Activated naive CD4-positive, alpha-beta T cell treated with anti-CD3 and anti-CD28 coated beads for 36 hours (primary cell): ENCODE measurements around the gene SLCO3A1. TPM values are rescaled to one million over a fixed set of nuclear protein-coding genes. Genes with fewer than 3 reads are reported as not detected.

ENCODE experiments used
- CTCF ChIA-PET: fragments of 350-600 bp; sonication (Branson Sonifier 250); formaldehyde crosslinking; loops from one replicate; lab custom pipeline; 2021; ENCODE audit warnings: antibody characterized with exemption; lab: Charles Lee
- DNase-seq: peaks from one replicate; pipeline ENCODE4 v3.0.0-alpha.2; 2020
- H3K27ac Mint-ChIP-seq: one replicate; pipeline ENCODE4 v1.8.0; 2021; ENCODE audit warnings: mild to moderate bottlenecking, mixed read lengths
- H3K27me3 Mint-ChIP-seq: one replicate; pipeline ENCODE4 v1.8.0; 2021; ENCODE audit warnings: low read depth, mixed read lengths
- H3K36me3 Mint-ChIP-seq: one replicate; pipeline ENCODE4 v1.8.0; 2021; ENCODE audit warnings: low read depth, mixed read lengths
- H3K4me1 Mint-ChIP-seq: one replicate; pipeline ENCODE4 v1.8.0; 2021; ENCODE audit warnings: low read depth, mixed read lengths
- H3K4me3 Mint-ChIP-seq: one replicate; pipeline ENCODE4 v1.8.0; 2021; ENCODE audit warnings: mild to moderate bottlenecking, moderate library complexity, mixed read lengths
- H3K9me3 Mint-ChIP-seq: one replicate; pipeline ENCODE4 v1.8.0; 2021; ENCODE audit warnings: mixed read lengths
- intact Hi-C: fragments of 100-400 bp; cut with micrococcal nuclease; formaldehyde crosslinking; loops from one replicate; pipeline ENCODE4 v1.15.1; 2023
- total RNA-seq, 2 experiments: library from RNA; stranded (reverse); gene quantifications; one replicate each; pipeline ENCODE4 v1.2.3, GENCODE V29; 2021

The SLCO3A1 gene
- total RNA-seq, 2 experiments from 2014 or later, result 3.1 to 3.3 TPM

GRCh38 chr15:92161039-92161670 is 307.6 kb downstream of the SLCO3A1 start:
- CTCF ChIA-PET, result no interaction called here
- peak; percentile 31 for DNase-seq
- H3K27ac Mint-ChIP-seq, result no peak overlapping the region
- intact Hi-C loops, result no loop called here
- peaks cover 8% of the 10 kb centered on the region for H3K36me3 Mint-ChIP-seq
- H3K4me3 Mint-ChIP-seq, result no peak overlapping the region
- no peaks in the 10 kb centered on the region for H3K27me3 Mint-ChIP-seq
- no peaks in the 10 kb centered on the region for H3K9me3 Mint-ChIP-seq
- peaks cover 26% of the 10 kb centered on the region for H3K4me1 Mint-ChIP-seq

GRCh38 chr15:92162657-92163056 is 309.1 kb downstream of the SLCO3A1 start:
- intact Hi-C loops, result no loop called here
- peaks cover 26% of the 10 kb centered on the region for H3K4me1 Mint-ChIP-seq
- no peaks in the 10 kb centered on the region for H3K27me3 Mint-ChIP-seq
- DNase-seq, result no peak
- H3K36me3 Mint-ChIP-seq, result peaks cover 6% of the 10 kb centered on the region
- CTCF ChIA-PET, result no interaction called here
- no peak overlapping the region for H3K27ac Mint-ChIP-seq
- no peak overlapping the region for H3K4me3 Mint-ChIP-seq
- H3K9me3 Mint-ChIP-seq, result no peaks in the 10 kb centered on the region

GRCh38 chr15:92163641-92164040 is 310.1 kb downstream of the SLCO3A1 start:
- CTCF ChIA-PET, result no interaction called here
- intact Hi-C loops, result no loop called here

GRCh38 chr15:92164327-92165000 is 311.0 kb downstream of the SLCO3A1 start:
- H3K27me3 Mint-ChIP-seq, result no peaks in the 10 kb centered on the region

More at GRCh38 chr15:92163641-92164040, 310.1 kb downstream of the SLCO3A1 start:
- Mint-ChIP-seq H3K27ac (no peak overlapping the region), H3K27me3 (no peaks in the 10 kb centered on the region), H3K4me3 (no peak overlapping the region), H3K4me1 (peaks cover 17% of the 10 kb centered on the region), H3K36me3 (peaks cover 3% of the 10 kb centered on the region), H3K9me3 (no peaks in the 10 kb centered on the region)
- no peak for DNase-seq

GRCh38 chr15:92165001-92165346 is 311.5 kb downstream of the SLCO3A1 start:
- CTCF ChIA-PET, result no interaction called here
- Mint-ChIP-seq H3K27me3 (no peaks in the 10 kb centered on the region), H3K4me3 (no peak overlapping the region), H3K27ac (no peak overlapping the region), H3K36me3 (peaks cover 3% of the 10 kb centered on the region), H3K9me3 (no peaks in the 10 kb centered on the region), H3K4me1 (peaks cover 9% of the 10 kb centered on the region)
- intact Hi-C loops, result no loop called here
- no peak for DNase-seq

More at GRCh38 chr15:92164327-92165000, 311.0 kb downstream of the SLCO3A1 start:
- H3K36me3 Mint-ChIP-seq, result peaks cover 3% of the 10 kb centered on the region
- DNase-seq, result no peak
- CTCF ChIA-PET, result no interaction called here
- H3K4me3 Mint-ChIP-seq, result no peak overlapping the region
- no peak overlapping the region for H3K27ac Mint-ChIP-seq
- intact Hi-C loops, result no loop called here
- H3K9me3 Mint-ChIP-seq, result no peaks in the 10 kb centered on the region
- peaks cover 12% of the 10 kb centered on the region for H3K4me1 Mint-ChIP-seq

- H3K27me3 Mint-ChIP-seq, result no peaks in the 10 kb centered on the region
- H3K27ac Mint-ChIP-seq, result no peak overlapping the region
- intact Hi-C loops, result no loop called here
- peaks cover 4% of the 10 kb centered on the region for H3K4me1 Mint-ChIP-seq
- H3K36me3 Mint-ChIP-seq, result peaks cover 3% of the 10 kb centered on the region
- H3K9me3 Mint-ChIP-seq, result no peaks in the 10 kb centered on the region
- DNase-seq, result no peak
- CTCF ChIA-PET, result interaction anchor here (0.5 kb wide), 1 partner anchor 322 kb away, joined by 3 read pairs; no protein-coding TSS in a partner anchor
- H3K4me3 Mint-ChIP-seq, result no peak overlapping the region
Measured at GRCh38 chr15:92166029-92166428, 312.5 kb downstream of the SLCO3A1 start.

GRCh38 chr15:92166751-92167405 is 313.4 kb downstream of the SLCO3A1 start:
- Mint-ChIP-seq H3K9me3 (no peaks in the 10 kb centered on the region), H3K4me1 (no peaks in the 10 kb centered on the region), H3K27me3 (no peaks in the 10 kb centered on the region), H3K27ac (no peak overlapping the region), H3K4me3 (no peak overlapping the region), H3K36me3 (peaks cover 3% of the 10 kb centered on the region)
- intact Hi-C loops, result no loop called here
- CTCF ChIA-PET, result no interaction called here
- DNase-seq, result no peak

- Mint-ChIP-seq H3K27me3 (no peaks in the 10 kb centered on the region), H3K27ac (no peak overlapping the region), H3K4me1 (no peaks in the 10 kb centered on the region), H3K4me3 (no peak overlapping the region), H3K9me3 (no peaks in the 10 kb centered on the region), H3K36me3 (peaks cover 3% of the 10 kb centered on the region)
- CTCF ChIA-PET, result no interaction called here
- intact Hi-C loops, result no loop called here
- no peak for DNase-seq
Measured at GRCh38 chr15:92167451-92167850, 313.9 kb downstream of the SLCO3A1 start.

- no peaks in the 10 kb centered on the region for H3K27me3 Mint-ChIP-seq
- H3K27ac Mint-ChIP-seq, result no peak overlapping the region
- peaks cover 3% of the 10 kb centered on the region for H3K36me3 Mint-ChIP-seq
- no peaks in the 10 kb centered on the region for H3K9me3 Mint-ChIP-seq
- H3K4me1 Mint-ChIP-seq, result no peaks in the 10 kb centered on the region
- CTCF ChIA-PET, result no interaction called here
- intact Hi-C loops, result no loop called here
- no peak for DNase-seq
- no peak overlapping the region for H3K4me3 Mint-ChIP-seq
Measured at GRCh38 chr15:92168066-92168683, 314.7 kb downstream of the SLCO3A1 start.

- Mint-ChIP-seq H3K9me3 (no peaks in the 10 kb centered on the region), H3K4me1 (no peaks in the 10 kb centered on the region), H3K4me3 (no peak overlapping the region), H3K36me3 (peaks cover under 1% of the 10 kb centered on the region), H3K27ac (no peak overlapping the region), H3K27me3 (no peaks in the 10 kb centered on the region)
- intact Hi-C loops, result no loop called here
- no peak for DNase-seq
- CTCF ChIA-PET, result no interaction called here
Measured at GRCh38 chr15:92170897-92171296, 317.4 kb downstream of the SLCO3A1 start.

GRCh38 chr15:92178911-92179310 is 325.4 kb downstream of the SLCO3A1 start:
- CTCF ChIA-PET, result interaction anchor here (0.6 to 0.7 kb wide), 2 partner anchors 91 to 248 kb away, joined by 3 to 4 read pairs; no protein-coding TSS in a partner anchor
- no peaks in the 10 kb centered on the region for H3K4me1 Mint-ChIP-seq
- no peaks in the 10 kb centered on the region for H3K9me3 Mint-ChIP-seq
- no peaks in the 10 kb centered on the region for H3K36me3 Mint-ChIP-seq
- H3K27me3 Mint-ChIP-seq, result peaks cover 9% of the 10 kb centered on the region
- no peak for DNase-seq
- intact Hi-C loops, result no loop called here
- no peak overlapping the region for H3K27ac Mint-ChIP-seq
- no peak overlapping the region for H3K4me3 Mint-ChIP-seq

GRCh38 chr15:92184142-92184541 is 330.6 kb downstream of the SLCO3A1 start:
- Mint-ChIP-seq H3K36me3 (no peaks in the 10 kb centered on the region), H3K9me3 (no peaks in the 10 kb centered on the region), H3K27ac (no peak overlapping the region), H3K4me3 (no peak overlapping the region), H3K27me3 (peaks cover 11% of the 10 kb centered on the region), H3K4me1 (no peaks in the 10 kb centered on the region)
- CTCF ChIA-PET, result no interaction called here
- intact Hi-C loops, result no loop called here
- DNase-seq, result no peak
